ENCODE measurements around the gene ZC3H18.

ZC3H18 gene

GRCh38 chr16:88581033-88581432 lies 10.8 kb downstream of the ZC3H18 start:
- no peak for DNase-seq (ENCODE audit: low read depth in 1 of 2, low spot score in 1 of 2)
- TF ChIP-seq JUND (IDR thresholded peaks at IDR 0.05; ENCODE audit: low read depth): no peak
- in situ Hi-C loops (cut with HindIII; ENCODE audit: low pct_unique_long_range_greater_than_20kb, low sequenced_read_pairs): no loop called here

GRCh38 chr16:88582912-88583575 lies 12.8 kb downstream of the ZC3H18 start:
- DNase-seq (ENCODE audit: low read depth in 1 of 2, low spot score in 1 of 2): no peak
- in situ Hi-C loops (cut with HindIII; ENCODE audit: low pct_unique_long_range_greater_than_20kb, low sequenced_read_pairs): no loop called here
- no peak for TF ChIP-seq JUND (IDR thresholded peaks at IDR 0.05; ENCODE audit: low read depth)

GRCh38 chr16:88584676-88585075 lies 14.5 kb downstream of the ZC3H18 start:
- in situ Hi-C loops (cut with HindIII; ENCODE audit: low pct_unique_long_range_greater_than_20kb, low sequenced_read_pairs): no loop called here
- no peak for TF ChIP-seq JUND (IDR thresholded peaks at IDR 0.05; ENCODE audit: low read depth)
- no peak for DNase-seq (ENCODE audit: low read depth in 1 of 2, low spot score in 1 of 2)

- no peak for DNase-seq (ENCODE audit: low read depth in 1 of 2, low spot score in 1 of 2)
- in situ Hi-C loops (cut with HindIII; ENCODE audit: low pct_unique_long_range_greater_than_20kb, low sequenced_read_pairs): no loop called here
- TF ChIP-seq JUND (IDR thresholded peaks at IDR 0.05; ENCODE audit: low read depth): no peak
These were observed 15.1 kb downstream of the ZC3H18 start for GRCh38 chr16:88585269-88585668.

GRCh38 chr16:88585927-88586581 lies 15.9 kb downstream of the ZC3H18 start:
- DNase-seq (ENCODE audit: low read depth in 1 of 2, low spot score in 1 of 2): no peak
- in situ Hi-C loops (cut with HindIII; ENCODE audit: low pct_unique_long_range_greater_than_20kb, low sequenced_read_pairs): no loop called here
- TF ChIP-seq JUND (IDR thresholded peaks at IDR 0.05; ENCODE audit: low read depth): no peak

GRCh38 chr16:88588148-88588547 lies 17.9 kb downstream of the ZC3H18 start:
- TF ChIP-seq JUND (IDR thresholded peaks at IDR 0.05; ENCODE audit: low read depth): no peak
- no peak for DNase-seq (ENCODE audit: low read depth in 1 of 2, low spot score in 1 of 2)
- in situ Hi-C loops (cut with HindIII; ENCODE audit: low pct_unique_long_range_greater_than_20kb, low sequenced_read_pairs): no loop called here

- TF ChIP-seq JUND (IDR thresholded peaks at IDR 0.05; ENCODE audit: low read depth): no peak
- in situ Hi-C loops (cut with HindIII; ENCODE audit: low pct_unique_long_range_greater_than_20kb, low sequenced_read_pairs): no loop called here
- no peak for DNase-seq (ENCODE audit: low read depth in 1 of 2, low spot score in 1 of 2)
These were observed 18.6 kb downstream of the ZC3H18 start for GRCh38 chr16:88588754-88589153.

- TF ChIP-seq JUND (IDR thresholded peaks at IDR 0.05; ENCODE audit: low read depth): no peak
- in situ Hi-C loops (cut with HindIII; ENCODE audit: low pct_unique_long_range_greater_than_20kb, low sequenced_read_pairs): no loop called here
These were observed 19.2 kb downstream of the ZC3H18 start for GRCh38 chr16:88589441-88589840.

GRCh38 chr16:88591577-88592021 lies 21.4 kb downstream of the ZC3H18 start:
- TF ChIP-seq JUND (IDR thresholded peaks at IDR 0.05; ENCODE audit: low read depth): no peak
- in situ Hi-C loops (cut with HindIII; ENCODE audit: low pct_unique_long_range_greater_than_20kb, low sequenced_read_pairs): no loop called here
- no peak for DNase-seq (ENCODE audit: low read depth in 1 of 2, low spot score in 1 of 2)

More at GRCh38 chr16:88589441-88589840, 19.2 kb downstream of the ZC3H18 start:
- no peak for DNase-seq (ENCODE audit: low read depth in 1 of 2, low spot score in 1 of 2)

- no peak for TF ChIP-seq JUND (IDR thresholded peaks at IDR 0.05; ENCODE audit: low read depth)
- in situ Hi-C loops (cut with HindIII; ENCODE audit: low pct_unique_long_range_greater_than_20kb, low sequenced_read_pairs): no loop called here
- DNase-seq (ENCODE audit: low read depth in 1 of 2, low spot score in 1 of 2): no peak
These were observed 22.9 kb downstream of the ZC3H18 start for GRCh38 chr16:88593061-88593460.

- no peak for DNase-seq (ENCODE audit: low read depth in 1 of 2, low spot score in 1 of 2)
- in situ Hi-C loops (cut with HindIII; ENCODE audit: low pct_unique_long_range_greater_than_20kb, low sequenced_read_pairs): no loop called here
- TF ChIP-seq JUND (IDR thresholded peaks at IDR 0.05; ENCODE audit: low read depth): no peak
These were observed 23.3 kb downstream of the ZC3H18 start for GRCh38 chr16:88593489-88593888.

- TF ChIP-seq JUND (IDR thresholded peaks at IDR 0.05; ENCODE audit: low read depth): no peak
- in situ Hi-C loops (cut with HindIII; ENCODE audit: low pct_unique_long_range_greater_than_20kb, low sequenced_read_pairs): no loop called here
- no peak for DNase-seq (ENCODE audit: low read depth in 1 of 2, low spot score in 1 of 2)
These were observed 23.7 kb downstream of the ZC3H18 start for GRCh38 chr16:88593910-88594309.

GRCh38 chr16:88595101-88595500 lies 24.9 kb downstream of the ZC3H18 start:
- DNase-seq (ENCODE audit: low read depth in 1 of 2, low spot score in 1 of 2): no peak
- no peak for TF ChIP-seq JUND (IDR thresholded peaks at IDR 0.05; ENCODE audit: low read depth)
- in situ Hi-C loops (cut with HindIII; ENCODE audit: low pct_unique_long_range_greater_than_20kb, low sequenced_read_pairs): no loop called here

All from T47D (cell line).